ENCODE measurements around the gene S100A7A. TPM values are rescaled to one million over a fixed set of nuclear protein-coding genes. Genes with fewer than 3 reads are reported as not detected.

The S100A7A gene
- total RNA-seq, 2 experiments from 2014 or later: not detected

GRCh38 chr1:153420306-153420705 is 4.0 kb downstream of the S100A7A start:
- H3K27ac Mint-ChIP-seq: no peak overlapping the region
- no peaks in the 10 kb centered on the region for H3K36me3 Mint-ChIP-seq
- H3K4me1 Mint-ChIP-seq: no peaks in the 10 kb centered on the region
- no peaks in the 10 kb centered on the region for H3K9me3 Mint-ChIP-seq
- POLR2A ChIA-PET: no interaction called here
- DNase-seq (no peak), ATAC-seq (ENCODE audit: low read depth) (no peak)
- peaks cover 2% of the 10 kb centered on the region for H3K27me3 Mint-ChIP-seq
- no peak overlapping the region for H3K4me3 Mint-ChIP-seq

- POLR2A ChIA-PET: no interaction called here
- H3K36me3 Mint-ChIP-seq: no peaks in the 10 kb centered on the region
- no peak overlapping the region for H3K4me3 Mint-ChIP-seq
- H3K4me1 Mint-ChIP-seq: no peaks in the 10 kb centered on the region
- no peak overlapping the region for H3K27ac Mint-ChIP-seq
- no peaks in the 10 kb centered on the region for H3K9me3 Mint-ChIP-seq
- H3K27me3 Mint-ChIP-seq: peaks cover 2% of the 10 kb centered on the region
- ATAC-seq (ENCODE audit: low read depth) (no peak), DNase-seq (peak; percentile 74)
Observed at GRCh38 chr1:153422450-153423068, 6.2 kb downstream of the S100A7A start.

- H3K36me3 Mint-ChIP-seq: no peaks in the 10 kb centered on the region
- POLR2A ChIA-PET: no interaction called here
- no peak overlapping the region for H3K27ac Mint-ChIP-seq
- H3K4me1 Mint-ChIP-seq: no peaks in the 10 kb centered on the region
- DNase-seq: no peak
- H3K4me3 Mint-ChIP-seq: no peak overlapping the region
- peaks cover 2% of the 10 kb centered on the region for H3K27me3 Mint-ChIP-seq
- H3K9me3 Mint-ChIP-seq: no peaks in the 10 kb centered on the region
- no peak for ATAC-seq (ENCODE audit: low read depth)
Observed at GRCh38 chr1:153426809-153427208, 10.5 kb downstream of the S100A7A start.

GRCh38 chr1:153428073-153428638 is 11.8 kb downstream of the S100A7A start:
- DNase-seq (no peak), ATAC-seq (ENCODE audit: low read depth) (no peak)
- H3K27me3 Mint-ChIP-seq: peaks cover 3% of the 10 kb centered on the region
- no peak overlapping the region for H3K27ac Mint-ChIP-seq
- no peaks in the 10 kb centered on the region for H3K4me1 Mint-ChIP-seq
- no peaks in the 10 kb centered on the region for H3K36me3 Mint-ChIP-seq
- no peak overlapping the region for H3K4me3 Mint-ChIP-seq
- POLR2A ChIA-PET: no interaction called here
- no peaks in the 10 kb centered on the region for H3K9me3 Mint-ChIP-seq

- POLR2A ChIA-PET: no interaction called here
- H3K9me3 Mint-ChIP-seq: no peaks in the 10 kb centered on the region
- DNase-seq (no peak), ATAC-seq (ENCODE audit: low read depth) (no peak)
- H3K27me3 Mint-ChIP-seq: peaks cover 3% of the 10 kb centered on the region
- no peak overlapping the region for H3K27ac Mint-ChIP-seq
- H3K4me3 Mint-ChIP-seq: no peak overlapping the region
- H3K4me1 Mint-ChIP-seq: no peaks in the 10 kb centered on the region
- no peaks in the 10 kb centered on the region for H3K36me3 Mint-ChIP-seq
Observed at GRCh38 chr1:153428791-153429190, 12.5 kb downstream of the S100A7A start.

GRCh38 chr1:153429266-153430165 is 13.2 kb downstream of the S100A7A start:
- Mint-ChIP-seq H3K4me3 (no peak overlapping the region), H3K4me1 (no peaks in the 10 kb centered on the region), H3K9me3 (no peaks in the 10 kb centered on the region), H3K36me3 (no peaks in the 10 kb centered on the region), H3K27me3 (peaks cover 3% of the 10 kb centered on the region), H3K27ac (no peak overlapping the region)
- DNase-seq (no peak), ATAC-seq (ENCODE audit: low read depth) (no peak)
- POLR2A ChIA-PET: no interaction called here

- H3K4me1 Mint-ChIP-seq: no peaks in the 10 kb centered on the region
- ATAC-seq (ENCODE audit: low read depth) (no peak), DNase-seq (no peak)
- no peaks in the 10 kb centered on the region for H3K36me3 Mint-ChIP-seq
- peaks cover 3% of the 10 kb centered on the region for H3K27me3 Mint-ChIP-seq
- H3K9me3 Mint-ChIP-seq: no peaks in the 10 kb centered on the region
- H3K27ac Mint-ChIP-seq: no peak overlapping the region
- H3K4me3 Mint-ChIP-seq: no peak overlapping the region
- POLR2A ChIA-PET: no interaction called here
Observed at GRCh38 chr1:153430166-153430553, 13.8 kb downstream of the S100A7A start.

- no peaks in the 10 kb centered on the region for H3K36me3 Mint-ChIP-seq
- no peak overlapping the region for H3K4me3 Mint-ChIP-seq
- POLR2A ChIA-PET: no interaction called here
- no peak overlapping the region for H3K27ac Mint-ChIP-seq
- no peaks in the 10 kb centered on the region for H3K9me3 Mint-ChIP-seq
- DNase-seq (no peak), ATAC-seq (ENCODE audit: low read depth) (no peak)
- H3K27me3 Mint-ChIP-seq: peaks cover 3% of the 10 kb centered on the region
- no peaks in the 10 kb centered on the region for H3K4me1 Mint-ChIP-seq
Observed at GRCh38 chr1:153430561-153430960, 14.2 kb downstream of the S100A7A start.

GRCh38 chr1:153431002-153431401 is 14.7 kb downstream of the S100A7A start:
- ATAC-seq (ENCODE audit: low read depth) (no peak), DNase-seq (no peak)
- Mint-ChIP-seq H3K4me3 (no peak overlapping the region), H3K27ac (no peak overlapping the region), H3K4me1 (no peaks in the 10 kb centered on the region), H3K36me3 (no peaks in the 10 kb centered on the region), H3K27me3 (peaks cover 3% of the 10 kb centered on the region), H3K9me3 (no peaks in the 10 kb centered on the region)
- POLR2A ChIA-PET: no interaction called here

- H3K4me3 Mint-ChIP-seq: no peak overlapping the region
- DNase-seq (no peak), ATAC-seq (ENCODE audit: low read depth) (no peak)
- H3K4me1 Mint-ChIP-seq: no peaks in the 10 kb centered on the region
- no peaks in the 10 kb centered on the region for H3K36me3 Mint-ChIP-seq
- no peaks in the 10 kb centered on the region for H3K9me3 Mint-ChIP-seq
- no peak overlapping the region for H3K27ac Mint-ChIP-seq
- POLR2A ChIA-PET: no interaction called here
- peaks cover 3% of the 10 kb centered on the region for H3K27me3 Mint-ChIP-seq
Observed at GRCh38 chr1:153431427-153431826, 15.1 kb downstream of the S100A7A start.

GRCh38 chr1:153431928-153432327 is 15.6 kb downstream of the S100A7A start:
- no peak overlapping the region for H3K4me3 Mint-ChIP-seq
- H3K27ac Mint-ChIP-seq: no peak overlapping the region
- H3K36me3 Mint-ChIP-seq: no peaks in the 10 kb centered on the region
- peaks cover 3% of the 10 kb centered on the region for H3K27me3 Mint-ChIP-seq
- POLR2A ChIA-PET: no interaction called here
- no peak for ATAC-seq (ENCODE audit: low read depth)
- no peak for DNase-seq
- no peaks in the 10 kb centered on the region for H3K9me3 Mint-ChIP-seq
- H3K4me1 Mint-ChIP-seq: peaks cover 2% of the 10 kb centered on the region

- H3K27ac Mint-ChIP-seq: no peak overlapping the region
- H3K9me3 Mint-ChIP-seq: no peaks in the 10 kb centered on the region
- POLR2A ChIA-PET: no interaction called here
- H3K4me1 Mint-ChIP-seq: peaks cover 2% of the 10 kb centered on the region
- H3K36me3 Mint-ChIP-seq: no peaks in the 10 kb centered on the region
- DNase-seq: no peak
- H3K4me3 Mint-ChIP-seq: no peak overlapping the region
- no peak for ATAC-seq (ENCODE audit: low read depth)
- peaks cover 3% of the 10 kb centered on the region for H3K27me3 Mint-ChIP-seq
Observed at GRCh38 chr1:153432874-153433681, 16.8 kb downstream of the S100A7A start.

- no peaks in the 10 kb centered on the region for H3K9me3 Mint-ChIP-seq
- POLR2A ChIA-PET: no interaction called here
- peaks cover 1% of the 10 kb centered on the region for H3K27me3 Mint-ChIP-seq
- peaks cover 2% of the 10 kb centered on the region for H3K4me1 Mint-ChIP-seq
- H3K4me3 Mint-ChIP-seq: no peak overlapping the region
- no peaks in the 10 kb centered on the region for H3K36me3 Mint-ChIP-seq
- DNase-seq (no peak), ATAC-seq (ENCODE audit: low read depth) (no peak)
- no peak overlapping the region for H3K27ac Mint-ChIP-seq
Observed at GRCh38 chr1:153434746-153435455, 18.6 kb downstream of the S100A7A start.

Measured in activated naive CD8-positive, alpha-beta T cell treated with anti-CD3 and anti-CD28 coated beads, Interleukin-2, amount 10 ng/mL, durations not matched to agents 7 days and 5 days (primary cell).